GM23338 (cell line): ENCODE measurements around the gene ARHGAP10. TPM values are rescaled to one million over a fixed set of nuclear protein-coding genes. Genes with fewer than 3 reads are reported as not detected.

ENCODE experiments used
- ATAC-seq: fragments of 200-7000 bp; cut with Tn5 transposase; 3 replicates; pipeline ENCODE4 v1.9.1; 2020
- DNase-seq: peaks from one replicate; pipeline ENCODE4 v3.0.0-alpha.2; 2015; ENCODE audit warnings: low spot score
- H2AFZ ChIP-seq: fragments of 200-600 bp; sonication (generic); 2 replicates; pipeline ENCODE4 v1.8.0; 2016; ENCODE audit warnings: antibody characterized with exemption, mild to moderate bottlenecking, moderate library complexity
- H3F3A ChIP-seq: fragments of 200-600 bp; sonication (generic); replicated peaks from 2 replicates; pipeline ENCODE4 v1.8.0; 2017; ENCODE audit warnings: antibody characterized with exemption, mixed run types, low read depth
- H3K27ac ChIP-seq: fragments of 200-600 bp; sonication (generic); 2 replicates; pipeline ENCODE4 v1.6.1; 2016; ENCODE audit warnings: low read depth
- H3K27me3 ChIP-seq: fragments of 200-600 bp; sonication (generic); 2 replicates; pipeline ENCODE4 v1.8.0; 2016; ENCODE audit warnings: mild to moderate bottlenecking, mixed run types, moderate library complexity; ENCODE audit not compliant: insufficient read depth
- H3K36me3 ChIP-seq: fragments of 200-600 bp; sonication (generic); 2 replicates; pipeline ENCODE4 v1.8.0; 2016; ENCODE audit warnings: mild to moderate bottlenecking; ENCODE audit not compliant: insufficient read depth
- H3K4me1 ChIP-seq: fragments of 200-600 bp; sonication (generic); 2 replicates; pipeline ENCODE4 v1.8.0; 2016; ENCODE audit warnings: mild to moderate bottlenecking, moderate library complexity; ENCODE audit not compliant: insufficient read depth
- H3K4me2 ChIP-seq: fragments of 200-600 bp; sonication (generic); 2 replicates; pipeline ENCODE4 v1.7.1; 2017; ENCODE audit warnings: mixed run types
- H3K4me3 ChIP-seq: fragments of 200-600 bp; sonication (generic); 2 replicates; pipeline ENCODE4 v1.6.1; 2016; ENCODE audit warnings: mixed run types
- H3K79me2 ChIP-seq: fragments of 200-600 bp; sonication (generic); replicated peaks from 2 replicates; pipeline ENCODE4 v1.8.0; 2017; ENCODE audit warnings: mild to moderate bottlenecking; ENCODE audit not compliant: insufficient read depth
- H3K9me2 ChIP-seq: fragments of 200-600 bp; sonication (generic); 2 replicates; pipeline ENCODE4 v1.8.0; 2017; ENCODE audit not compliant: insufficient read depth
- H4K20me1 ChIP-seq: fragments of 200-600 bp; sonication (generic); replicated peaks from 2 replicates; pipeline ENCODE4 v1.8.0; 2017; ENCODE audit warnings: mild to moderate bottlenecking; ENCODE audit not compliant: insufficient read depth
- H3K27ac Mint-ChIP-seq: 2 replicates; pipeline ENCODE4 v1.8.0; 2020; ENCODE audit warnings: inconsistent platforms, mild to moderate bottlenecking, moderate library complexity, mixed read lengths
- H3K27me3 Mint-ChIP-seq: 3 replicates; pipeline ENCODE4 v1.8.0; 2022; ENCODE audit warnings: low read depth, mild to moderate bottlenecking, moderate library complexity, mixed read lengths, inconsistent platforms; ENCODE audit not compliant: insufficient read depth, poor library complexity
- H3K36me3 Mint-ChIP-seq: 3 replicates; pipeline ENCODE4 v1.8.0; 2021; ENCODE audit warnings: low read depth, mild to moderate bottlenecking, inconsistent platforms, moderate library complexity, mixed read lengths
- H3K4me1 Mint-ChIP-seq: 3 replicates; pipeline ENCODE4 v1.8.0; 2020; ENCODE audit warnings: mild to moderate bottlenecking, inconsistent platforms, mixed read lengths
- H3K4me3 Mint-ChIP-seq: 3 replicates; pipeline ENCODE4 v1.8.0; 2021; ENCODE audit warnings: moderate library complexity, mild to moderate bottlenecking, inconsistent platforms, mixed read lengths
- H3K9me3 Mint-ChIP-seq: 3 replicates; pipeline ENCODE4 v1.8.0; 2020; ENCODE audit warnings: moderate library complexity, mild to moderate bottlenecking, inconsistent platforms, mixed read lengths
- ETS1 ChIP-seq: IDR thresholded peaks from 2 replicates; pipeline ENCODE4 v1.6.1; 2016; ENCODE audit warnings: antibody characterized with exemption
- EZH2 ChIP-seq: fragments of 200-600 bp; sonication (generic); IDR thresholded peaks from one replicate; pipeline ENCODE4 v1.8.0; 2017; ENCODE audit warnings: antibody characterized with exemption, mild to moderate bottlenecking, low read depth; ENCODE audit not compliant: unreplicated experiment
- EZH2phosphoT487 ChIP-seq: fragments of 200-600 bp; sonication (generic); IDR thresholded peaks from one replicate; pipeline ENCODE4 v1.8.1; 2018; ENCODE audit warnings: antibody characterized with exemption; ENCODE audit not compliant: unreplicated experiment
- POLR2AphosphoS5 ChIP-seq: IDR thresholded peaks from 2 replicates; pipeline ENCODE4 v1.6.1; 2016; ENCODE audit warnings: antibody characterized with exemption, low read depth
- REST ChIP-seq: IDR thresholded peaks from one replicate; pipeline ENCODE4 v1.6.1; 2018; ENCODE audit warnings: antibody characterized with exemption; ENCODE audit not compliant: unreplicated experiment
- STAT1 ChIP-seq: IDR thresholded peaks from one replicate; pipeline ENCODE4 v1.6.1; 2016; ENCODE audit warnings: antibody characterized with exemption; ENCODE audit not compliant: unreplicated experiment
- ZNF114 ChIP-seq: fragments of 250-450 bp; sonication (Bioruptor Pico); IDR thresholded peaks from 2 replicates; pipeline ENCODE4 v1.5.0; 2020; ENCODE audit warnings: mild to moderate bottlenecking, moderate library complexity
- ZNF462 ChIP-seq: fragments of 250-450 bp; sonication (Bioruptor Pico); IDR thresholded peaks from 2 replicates; pipeline ENCODE4 v1.5.0; 2020; ENCODE audit warnings: mild to moderate bottlenecking, moderate library complexity
- polyA plus RNA-seq: library from polyadenylated mRNA; unstranded; fragments of >200 nt; fragmentation: Nextera tagmentation; extraction: Ambion mirVana; gene quantifications from 2 replicates; pipeline ENCODE4 v1.2.1, GENCODE V29; 2016
- total RNA-seq: library from RNA; depleted of rRNA; stranded (reverse); fragments of >200 nt; shearing (Covaris generic); gene quantifications from 2 replicates; pipeline ENCODE4 v1.2.3, GENCODE V29; 2014

Gene ARHGAP10
- total and polyA plus RNA-seq, 2 experiments from 2014 or later: 5.1 to 6.3 TPM

- TF ChIP-seq REST (no peak), ETS1 (no peak), STAT1 (no peak)
These were observed 291.1 kb downstream of the ARHGAP10 start (continued) for GRCh38 chr4:148022975-148023374.

- H4K20me1 ChIP-seq: no peaks in the 10 kb centered on the region
- H3K4me1 Mint-ChIP-seq: peaks cover 24% of the 10 kb centered on the region
- TF ChIP-seq REST (no peak), ZNF114 (no peak), POLR2AphosphoS5 (no peak), STAT1 (no peak), ETS1 (no peak), ZNF462 (no peak), EZH2phosphoT487 (no peak), EZH2 (no peak)
These were observed 291.8 kb downstream of the ARHGAP10 start for GRCh38 chr4:148023512-148024181.

More at GRCh38 chr4:148023512-148024181, 291.8 kb downstream of the ARHGAP10 start:
- H3K27ac ChIP-seq: no peak overlapping the region
- H3K36me3 Mint-ChIP-seq: no peaks in the 10 kb centered on the region; the same call in 2 of the 3 replicates
- no peaks in the 10 kb centered on the region for H3K27me3 Mint-ChIP-seq
- DNase-seq (no peak), ATAC-seq (no peak)
- H3K9me3 Mint-ChIP-seq: no peaks in the 10 kb centered on the region; the same call in 2 of the 3 replicates
- no peaks in the 10 kb centered on the region for H3K27me3 ChIP-seq
- no peak overlapping the region for H3K4me3 ChIP-seq
- no peaks in the 10 kb centered on the region for H3K79me2 ChIP-seq
- H3K4me1 ChIP-seq: no peaks in the 10 kb centered on the region
- no peaks in the 10 kb centered on the region for H3K9me2 ChIP-seq
- no peak overlapping the region for H3K27ac Mint-ChIP-seq
- H3F3A ChIP-seq: no peaks in the 10 kb centered on the region
- no peak overlapping the region for H2AFZ ChIP-seq
- H3K4me2 ChIP-seq: no peak overlapping the region
- H3K36me3 ChIP-seq: no peaks in the 10 kb centered on the region
- H3K4me3 Mint-ChIP-seq: no peak overlapping the region
